Mononuclear cell (primary cell): Measurements from ENCODE around the gene ZNF555. TPM values are rescaled to one million over a fixed set of nuclear protein-coding genes. Genes with fewer than 3 reads are reported as not detected.

Experiments used
- H3K27me3 ChIP-seq: 2 replicates; pipeline ENCODE4 v1.6.0; 2011; ENCODE audit warnings: low read length, control low read depth; ENCODE audit not compliant: insufficient read depth
- H3K4me1 ChIP-seq: 2 replicates; pipeline ENCODE4 v1.5.1; 2011; ENCODE audit warnings: mild to moderate bottlenecking, low read length, control low read depth; ENCODE audit not compliant: insufficient read depth
- H3K4me3 ChIP-seq: 2 replicates; pipeline ENCODE4 v1.5.1; 2011; ENCODE audit warnings: mild to moderate bottlenecking, low read length, moderate library complexity
- H3K9me3 ChIP-seq: 2 replicates; pipeline ENCODE4 v1.5.1; 2011; ENCODE audit warnings: low read depth, mild to moderate bottlenecking, control low read depth, low read length
- total RNA-seq: library from RNA; depleted of rRNA; stranded (reverse); fragments of >200 nt; gene quantifications from one replicate; pipeline ENCODE4 v1.2.3, GENCODE V29; 2012

The ZNF555 gene
- total RNA-seq, 1 donor = 3.1 TPM

DNA sequence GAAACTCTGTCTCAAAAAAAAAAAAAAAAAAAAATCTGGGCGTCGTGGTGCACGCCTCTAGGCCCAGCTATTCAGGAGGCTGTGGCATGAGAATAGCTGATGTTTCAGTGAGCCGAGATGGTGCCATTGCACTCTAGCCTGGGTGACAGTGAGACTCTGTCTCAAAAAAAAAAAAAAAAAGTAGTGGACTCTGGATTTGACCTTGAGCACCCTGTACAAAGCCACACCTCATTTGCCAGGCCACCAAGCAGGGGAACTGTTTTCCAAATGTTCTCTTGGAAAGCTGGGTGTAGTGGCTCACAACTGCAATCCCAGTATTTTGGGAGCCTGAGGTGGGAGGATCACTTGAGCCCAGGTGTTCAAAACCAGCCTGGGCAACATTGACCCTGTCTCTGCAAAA is 3.8 kb upstream of the ZNF555 start:
- H3K9me3 ChIP-seq = peaks cover 20% of the 10 kb centered on the region
- H3K4me3 ChIP-seq = no peak overlapping the region
- peaks cover 14% of the 10 kb centered on the region for H3K4me1 ChIP-seq
- H3K27me3 ChIP-seq = no peaks in the 10 kb centered on the region

DNA sequence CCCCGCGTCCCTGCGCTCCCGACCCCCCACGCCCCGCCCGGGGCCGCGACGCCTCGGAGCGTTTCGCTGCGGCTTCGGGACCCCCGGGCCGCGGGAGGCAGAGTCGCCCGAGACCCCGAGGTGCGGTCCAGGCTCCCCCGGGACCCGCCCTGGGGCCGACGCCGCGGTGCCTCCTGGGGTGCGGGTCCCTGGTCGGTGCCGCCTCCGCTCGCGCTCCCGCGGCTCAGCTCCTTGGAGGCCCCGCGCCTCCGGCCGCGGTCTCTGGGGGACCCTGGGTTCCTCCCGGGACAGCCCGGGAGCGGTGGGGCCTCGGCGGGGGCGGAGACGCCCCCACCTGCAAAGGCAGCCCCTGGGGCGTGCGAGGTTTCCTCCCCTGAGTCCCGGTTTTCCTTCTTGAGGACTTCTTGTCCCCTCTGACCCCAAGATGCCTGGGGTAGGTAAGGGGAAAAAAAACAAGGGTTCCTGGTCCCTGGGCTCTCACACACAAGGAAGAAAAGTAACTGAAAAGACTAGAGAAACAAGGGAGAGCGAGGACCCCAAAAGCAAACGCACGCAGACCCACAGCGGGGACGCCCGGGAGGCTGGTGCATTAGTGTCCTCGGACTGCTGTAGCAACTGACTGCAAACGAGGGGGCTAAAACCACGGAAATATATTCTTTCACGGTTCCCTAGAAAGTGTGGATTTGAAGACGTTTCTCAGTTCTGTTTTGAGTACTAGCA is 740 bp downstream of the ZNF555 start:
- H3K4me1 ChIP-seq = peaks cover 22% of the 10 kb centered on the region
- no peaks in the 10 kb centered on the region for H3K27me3 ChIP-seq
- H3K4me3 ChIP-seq = peak overlapping the region; percentile 66
- no peaks in the 10 kb centered on the region for H3K9me3 ChIP-seq

DNA sequence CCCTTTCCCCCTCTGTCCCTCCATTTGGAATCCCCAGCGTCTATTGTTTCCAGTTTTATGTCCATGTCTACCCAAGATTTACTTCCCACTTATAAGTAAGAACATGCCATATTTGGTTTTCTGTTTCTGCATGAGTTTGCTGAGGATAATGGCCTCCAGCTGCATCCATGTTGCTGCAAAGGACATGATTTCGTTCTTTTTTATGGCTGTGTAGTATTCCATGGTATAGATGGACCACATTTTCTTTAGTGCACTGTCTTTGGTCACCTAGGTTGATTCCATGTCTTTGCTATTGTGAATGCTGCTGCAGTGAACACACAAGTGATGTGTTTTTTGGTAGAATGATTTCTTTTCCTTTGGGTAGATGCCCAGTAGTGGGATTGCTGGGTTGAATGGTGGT is 3.8 kb downstream of the ZNF555 start:
- Histone ChIP-seq H3K4me3 (no peak overlapping the region), H3K27me3 (no peaks in the 10 kb centered on the region), H3K4me1 (peaks cover 22% of the 10 kb centered on the region), H3K9me3 (no peaks in the 10 kb centered on the region)

DNA sequence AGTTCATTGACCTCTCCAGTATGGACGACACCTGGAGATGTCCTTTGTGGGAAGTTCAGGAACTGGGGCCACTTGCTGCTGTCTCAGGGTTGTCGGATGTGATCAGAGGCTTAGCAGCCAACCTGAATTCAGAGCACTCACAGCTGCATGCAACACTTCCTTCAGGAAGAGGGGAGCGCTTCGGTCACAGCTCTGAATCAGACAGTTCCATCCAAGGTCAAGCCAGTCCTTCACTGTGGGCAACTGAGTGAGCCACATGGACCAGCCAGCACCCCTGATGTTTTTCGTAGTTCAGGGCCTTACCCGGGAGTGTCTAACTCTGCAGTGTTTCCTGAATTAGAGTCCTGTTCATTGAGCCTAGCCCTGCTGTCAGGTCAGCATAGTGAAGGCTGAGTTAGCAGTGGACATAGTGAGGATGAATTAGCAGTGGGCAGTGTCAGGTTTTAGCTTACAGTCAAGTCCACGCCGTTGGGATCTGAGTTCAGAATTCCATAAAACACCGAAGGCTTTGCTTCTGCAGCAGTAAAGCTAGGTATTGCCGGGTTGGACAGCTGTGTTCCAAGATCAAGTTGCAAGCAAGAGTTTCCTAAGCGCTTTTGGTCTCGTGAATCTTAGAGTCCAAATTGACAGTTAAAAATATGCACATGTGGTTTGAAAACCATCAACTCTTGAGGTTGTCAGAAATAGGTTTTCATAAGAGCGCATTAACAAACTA is 5.1 kb downstream of the ZNF555 start:
- Histone ChIP-seq H3K27me3 (no peaks in the 10 kb centered on the region), H3K9me3 (peaks cover 2% of the 10 kb centered on the region), H3K4me1 (peaks cover 15% of the 10 kb centered on the region), H3K4me3 (no peak overlapping the region)

DNA sequence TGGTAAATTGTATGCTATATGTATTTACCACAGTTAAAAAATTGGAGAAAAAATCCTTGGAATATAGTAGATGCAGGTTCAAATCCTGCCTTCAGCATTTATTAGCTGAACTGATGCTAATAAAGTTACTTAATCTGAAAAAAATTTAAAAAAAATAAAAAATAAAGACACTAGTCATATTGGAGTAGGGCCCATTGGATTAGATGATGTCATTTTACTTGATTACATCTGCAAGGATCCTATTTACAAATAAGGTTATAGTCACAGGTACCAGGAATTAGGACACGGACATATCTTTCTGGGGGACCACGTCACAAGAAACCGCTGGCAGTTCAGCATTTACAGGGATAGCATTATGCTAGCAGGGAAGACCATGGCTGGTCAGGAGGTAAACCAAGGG is 6.2 kb downstream of the ZNF555 start:
- Histone ChIP-seq H3K4me3 (no peak overlapping the region), H3K4me1 (peaks cover 7% of the 10 kb centered on the region), H3K27me3 (no peaks in the 10 kb centered on the region), H3K9me3 (peaks cover 14% of the 10 kb centered on the region)

- H3K4me1 ChIP-seq = no peaks in the 10 kb centered on the region
- H3K9me3 ChIP-seq = peaks cover 25% of the 10 kb centered on the region
- no peaks in the 10 kb centered on the region for H3K27me3 ChIP-seq
- H3K4me3 ChIP-seq = no peak overlapping the region
Measured at GRCh38 chr19:2848616-2849015, 7.3 kb downstream of the ZNF555 start.

GRCh38 chr19:2850256-2850925 is 9.1 kb downstream of the ZNF555 start:
- Histone ChIP-seq H3K4me1 (no peaks in the 10 kb centered on the region), H3K27me3 (no peaks in the 10 kb centered on the region), H3K4me3 (no peak overlapping the region), H3K9me3 (peaks cover 42% of the 10 kb centered on the region)

DNA sequence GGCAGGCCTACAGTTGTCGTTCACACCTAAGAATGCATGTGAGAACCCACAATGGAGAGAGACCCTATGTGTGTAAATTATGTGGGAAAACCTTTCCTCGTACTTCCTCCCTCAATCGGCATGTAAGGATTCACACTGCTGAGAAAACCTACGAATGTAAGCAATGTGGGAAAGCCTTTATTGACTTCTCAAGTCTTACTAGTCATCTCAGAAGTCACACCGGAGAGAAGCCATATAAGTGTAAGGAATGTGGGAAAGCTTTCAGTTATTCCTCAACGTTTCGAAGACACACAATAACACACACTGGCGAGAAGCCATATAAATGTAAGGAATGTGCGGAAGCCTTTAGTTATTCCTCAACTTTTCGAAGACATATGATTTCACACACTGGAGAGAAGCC is 11.3 kb downstream of the ZNF555 start:
- Histone ChIP-seq H3K27me3 (no peaks in the 10 kb centered on the region), H3K4me3 (no peak overlapping the region), H3K9me3 (peaks cover 56% of the 10 kb centered on the region), H3K4me1 (no peaks in the 10 kb centered on the region)

GRCh38 chr19:2853015-2853606 is 11.8 kb downstream of the ZNF555 start:
- Histone ChIP-seq H3K4me1 (no peaks in the 10 kb centered on the region), H3K9me3 (peaks cover 56% of the 10 kb centered on the region), H3K4me3 (no peak overlapping the region), H3K27me3 (no peaks in the 10 kb centered on the region)

GRCh38 chr19:2854849-2855248 is 13.6 kb downstream of the ZNF555 start:
- Histone ChIP-seq H3K27me3 (no peaks in the 10 kb centered on the region), H3K4me3 (no peak overlapping the region), H3K9me3 (peaks cover 56% of the 10 kb centered on the region), H3K4me1 (no peaks in the 10 kb centered on the region)

DNA sequence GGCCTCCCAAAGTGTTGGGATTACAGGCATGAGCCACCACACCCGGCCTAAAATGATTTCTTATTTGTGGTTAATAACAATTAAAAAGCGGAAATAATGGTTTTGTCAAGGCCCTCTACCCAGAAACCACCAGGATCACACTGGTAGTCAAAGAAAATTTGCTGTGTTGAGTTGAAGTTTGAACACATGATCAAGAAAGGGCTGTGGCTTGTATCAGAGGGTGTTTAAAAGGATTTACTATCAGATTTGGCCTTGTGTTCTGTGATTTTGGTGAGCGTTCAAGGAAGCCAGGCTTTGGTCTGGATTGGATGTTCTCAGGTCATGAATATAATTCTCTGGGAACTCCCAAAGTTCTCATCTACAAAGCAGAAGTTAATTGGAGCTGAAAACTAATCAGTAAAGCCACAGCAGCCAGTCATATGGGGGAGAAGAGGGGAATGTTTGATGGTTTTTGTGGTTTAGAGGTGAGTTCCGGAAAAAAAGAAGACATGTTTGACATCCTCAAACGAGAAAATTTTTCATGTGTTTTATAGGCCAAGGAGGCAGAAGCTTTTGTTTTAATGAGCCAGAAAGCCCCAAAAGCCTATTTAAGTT is 15.3 kb downstream of the ZNF555 start:
- no peaks in the 10 kb centered on the region for H3K27me3 ChIP-seq
- no peak overlapping the region for H3K4me3 ChIP-seq
- peaks cover 52% of the 10 kb centered on the region for H3K9me3 ChIP-seq
- no peaks in the 10 kb centered on the region for H3K4me1 ChIP-seq

DNA sequence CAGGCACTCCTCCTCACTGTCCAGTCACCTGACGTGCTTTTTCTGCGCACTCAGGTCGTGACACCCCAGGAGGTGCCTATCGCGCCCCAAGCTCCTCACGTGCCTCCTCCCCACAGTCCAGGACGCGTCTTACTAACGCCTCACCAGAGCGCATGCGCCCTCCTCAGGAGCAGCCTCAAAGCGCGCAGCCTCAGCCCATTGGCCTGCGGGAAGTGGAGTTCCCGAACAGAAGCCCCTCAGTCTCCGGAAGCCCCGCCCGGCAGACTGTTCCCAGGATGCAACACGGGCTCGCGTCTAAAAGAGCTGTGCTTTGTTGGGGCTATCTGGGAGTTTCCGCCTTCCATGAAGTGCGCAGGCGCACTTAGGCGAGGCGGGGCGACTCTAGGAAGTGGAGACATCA is 17.6 kb downstream of the ZNF555 start:
- no peak overlapping the region for H3K4me3 ChIP-seq
- H3K4me1 ChIP-seq = no peaks in the 10 kb centered on the region
- peaks cover 28% of the 10 kb centered on the region for H3K9me3 ChIP-seq
- no peaks in the 10 kb centered on the region for H3K27me3 ChIP-seq

- Histone ChIP-seq H3K4me3 (no peak overlapping the region), H3K4me1 (no peaks in the 10 kb centered on the region), H3K9me3 (no peaks in the 10 kb centered on the region), H3K27me3 (no peaks in the 10 kb centered on the region)
Measured at GRCh38 chr19:2863816-2864215, 22.5 kb downstream of the ZNF555 start.

- H3K9me3 ChIP-seq = no peaks in the 10 kb centered on the region
- no peak overlapping the region for H3K4me3 ChIP-seq
- H3K27me3 ChIP-seq = no peaks in the 10 kb centered on the region
- no peaks in the 10 kb centered on the region for H3K4me1 ChIP-seq
Measured at GRCh38 chr19:2865334-2866100, 24.2 kb downstream of the ZNF555 start.
